Duodenal mucosa (tissue), 2 donors: ENCODE data around the gene GADD45A.

ENCODE experiments used
- H3K27ac ChIP-seq: one replicate; pipeline ENCODE4 v1.7.0; 2013; ENCODE audit warnings: low read depth, low read length
- H3K27me3 ChIP-seq, 2 donors: one replicate each; pipeline ENCODE4 v1.7.0; 2013; ENCODE audit warnings: low read length in 2 of 2, control low read depth in 1 of 2; ENCODE audit not compliant: insufficient read depth in 2 of 2, control insufficient read depth in 1 of 2
- H3K36me3 ChIP-seq, 2 donors: one replicate each; pipeline ENCODE4 v1.7.0; 2013; ENCODE audit warnings: low read length in 2 of 2, control low read depth in 1 of 2; ENCODE audit not compliant: insufficient read depth in 2 of 2, control insufficient read depth in 1 of 2
- H3K4me1 ChIP-seq, 2 donors: one replicate each; pipeline ENCODE4 v1.7.0; 2013; ENCODE audit warnings: low read length in 2 of 2, control low read depth in 1 of 2; ENCODE audit not compliant: insufficient read depth in 2 of 2, control insufficient read depth in 1 of 2
- H3K4me3 ChIP-seq, 2 donors: one replicate each; pipeline ENCODE4 v1.7.0; 2013; ENCODE audit warnings: low read length in 2 of 2, low read depth in 1 of 2
- H3K9ac ChIP-seq, 2 donors: one replicate each; pipeline ENCODE4 v1.7.0; 2013; ENCODE audit warnings: low read length in 2 of 2, low read depth in 1 of 2
- H3K9me3 ChIP-seq, 2 donors: one replicate each; pipeline ENCODE4 v1.7.0; 2013; ENCODE audit warnings: low read length in 2 of 2, control low read depth in 1 of 2; ENCODE audit not compliant: control insufficient read depth in 1 of 2

Gene GADD45A, protein sequence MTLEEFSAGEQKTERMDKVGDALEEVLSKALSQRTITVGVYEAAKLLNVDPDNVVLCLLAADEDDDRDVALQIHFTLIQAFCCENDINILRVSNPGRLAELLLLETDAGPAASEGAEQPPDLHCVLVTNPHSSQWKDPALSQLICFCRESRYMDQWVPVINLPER

DNA sequence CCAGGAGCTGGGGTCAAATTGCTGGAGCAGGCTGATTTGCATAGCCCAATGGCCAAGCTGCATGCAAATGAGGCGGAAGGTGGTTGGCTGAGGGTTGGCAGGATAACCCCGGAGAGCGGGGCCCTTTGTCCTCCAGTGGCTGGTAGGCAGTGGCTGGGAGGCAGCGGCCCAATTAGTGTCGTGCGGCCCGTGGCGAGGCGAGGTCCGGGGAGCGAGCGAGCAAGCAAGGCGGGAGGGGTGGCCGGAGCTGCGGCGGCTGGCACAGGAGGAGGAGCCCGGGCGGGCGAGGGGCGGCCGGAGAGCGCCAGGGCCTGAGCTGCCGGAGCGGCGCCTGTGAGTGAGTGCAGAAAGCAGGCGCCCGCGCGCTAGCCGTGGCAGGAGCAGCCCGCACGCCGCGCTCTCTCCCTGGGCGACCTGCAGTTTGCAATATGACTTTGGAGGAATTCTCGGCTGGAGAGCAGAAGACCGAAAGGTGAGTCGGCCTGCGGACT is at the start of gene GADD45A:
Gene GADD45A, plus strand, starts transcription at position 135 of the 491 bp plus-strand sequence. Its CDS starts 294 bp downstream, at position 429.
- Histone ChIP-seq H3K27me3 (no peaks in the 10 kb centered on the region), H3K9ac (peak within 1 kb of the TSS; percentile 89 to 97), H3K36me3 (peaks cover 8 to 17% of the 10 kb centered on the region in 2 donors), H3K4me1 (peaks cover 27 to 34% of the 10 kb centered on the region in 2 donors), H3K27ac (peak within 1 kb of the TSS; percentile 91), H3K9me3 (no peaks in the 10 kb centered on the region), H3K4me3 (peak within 1 kb of the TSS; percentile 82 to 94)

DNA sequence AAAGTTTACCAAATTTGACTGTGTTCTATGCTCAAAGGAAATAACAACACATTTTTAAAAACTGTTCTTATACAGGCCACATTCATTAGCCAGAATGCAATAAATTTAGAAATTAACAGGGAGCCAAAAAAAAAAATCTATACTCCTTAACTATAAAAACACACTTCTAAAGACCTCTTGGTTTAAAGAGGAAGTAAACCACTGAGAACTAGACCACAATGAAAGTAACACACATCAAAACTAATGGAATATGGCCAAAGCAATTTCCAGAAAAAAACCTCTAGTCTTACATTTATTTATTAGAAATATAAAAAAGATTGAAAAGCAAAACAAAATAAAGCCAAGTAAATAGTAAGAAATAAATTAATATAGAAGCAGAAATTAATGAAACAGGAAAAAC is 48.9 kb upstream of the GADD45A start:
- H3K9me3 ChIP-seq, result no peaks in the 10 kb centered on the region
- no peaks in the 10 kb centered on the region for H3K27me3 ChIP-seq
- H3K36me3 ChIP-seq, result no peaks in the 10 kb centered on the region
- H3K4me3 ChIP-seq, result no peak overlapping the region
- H3K9ac ChIP-seq, result no peak overlapping the region
- no peak overlapping the region for H3K27ac ChIP-seq
- H3K4me1 ChIP-seq, result peaks cover 26 to 41% of the 10 kb centered on the region in 2 donors

DNA sequence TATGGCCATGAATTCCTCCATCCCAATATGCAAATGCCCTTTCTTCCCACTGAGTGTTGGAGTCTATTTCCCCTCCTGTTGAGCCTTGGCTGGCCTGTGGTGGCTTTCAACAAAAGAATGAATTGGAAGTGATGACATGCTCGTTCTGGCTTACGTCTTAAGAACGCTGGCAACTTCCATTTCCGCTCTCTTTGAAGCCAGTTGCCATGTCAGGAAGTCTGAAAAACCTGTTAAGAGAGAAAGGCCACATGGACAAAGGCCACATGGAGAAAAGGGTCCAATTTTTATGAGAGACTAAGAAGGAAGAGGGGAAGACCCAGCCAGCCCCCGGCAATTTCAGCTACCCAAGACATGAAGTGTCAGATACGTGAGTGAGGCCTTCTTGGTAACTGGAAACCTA is 45.6 kb upstream of the GADD45A start:
- Histone ChIP-seq H3K9ac (no peak overlapping the region), H3K4me1 (peaks cover 0 to 18% of the 10 kb centered on the region in 2 donors), H3K27ac (no peak overlapping the region)

DNA sequence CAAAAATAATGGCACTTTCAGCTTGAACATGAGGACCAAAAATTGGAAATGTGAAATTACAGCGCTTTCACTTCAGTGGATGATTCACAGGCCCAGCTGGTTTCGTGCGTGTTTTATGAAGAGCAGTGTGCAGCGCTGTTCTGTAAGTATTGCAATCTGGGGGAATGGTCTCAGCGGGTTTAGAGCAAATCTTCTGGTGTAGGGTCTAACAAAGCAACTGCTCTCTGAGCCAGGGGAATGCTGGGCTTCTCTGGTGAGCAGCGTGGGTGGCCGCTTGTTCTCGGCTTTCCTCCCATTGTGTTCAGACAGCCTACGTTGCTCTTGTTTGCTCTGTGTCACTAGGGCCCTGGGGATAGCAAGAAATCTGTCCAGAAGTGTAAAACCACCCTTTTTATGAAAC is 42.4 kb upstream of the GADD45A start:
- Histone ChIP-seq H3K36me3 (no peaks in the 10 kb centered on the region), H3K4me3 (no peak overlapping the region), H3K9ac (no peak overlapping the region), H3K27me3 (no peaks in the 10 kb centered on the region), H3K9me3 (no peaks in the 10 kb centered on the region), H3K4me1 (peaks cover 18 to 35% of the 10 kb centered on the region in 2 donors), H3K27ac (no peak overlapping the region)

More for the DNA sequence above, 45.6 kb upstream of the GADD45A start:
- Histone ChIP-seq H3K36me3 (no peaks in the 10 kb centered on the region), H3K27me3 (no peaks in the 10 kb centered on the region), H3K9me3 (no peaks in the 10 kb centered on the region), H3K4me3 (no peak overlapping the region)

DNA sequence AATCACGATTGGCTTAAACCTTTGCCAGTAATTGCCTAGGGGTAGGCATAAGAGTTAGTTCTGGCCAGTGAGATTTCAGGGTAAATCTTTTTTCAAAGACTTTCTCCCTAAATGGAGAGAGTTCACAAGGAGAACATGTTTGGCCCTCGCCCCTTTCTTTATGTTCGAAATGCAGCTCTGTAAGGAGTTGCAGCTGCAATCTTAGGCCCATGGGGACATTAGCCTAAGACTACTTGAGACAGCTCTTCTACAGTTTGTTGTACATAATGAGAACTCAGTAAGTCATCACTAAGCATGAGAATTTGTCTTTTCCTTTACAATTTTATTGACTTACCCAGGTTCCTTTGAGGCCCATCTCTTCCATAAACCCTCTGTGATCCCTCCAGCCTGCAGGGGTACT is 40.4 kb upstream of the GADD45A start:
- Histone ChIP-seq H3K4me1 (peaks cover 18 to 35% of the 10 kb centered on the region in 2 donors), H3K36me3 (no peaks in the 10 kb centered on the region), H3K27ac (no peak overlapping the region), H3K27me3 (no peaks in the 10 kb centered on the region), H3K9me3 (no peaks in the 10 kb centered on the region), H3K9ac (no peak overlapping the region), H3K4me3 (no peak overlapping the region)

DNA sequence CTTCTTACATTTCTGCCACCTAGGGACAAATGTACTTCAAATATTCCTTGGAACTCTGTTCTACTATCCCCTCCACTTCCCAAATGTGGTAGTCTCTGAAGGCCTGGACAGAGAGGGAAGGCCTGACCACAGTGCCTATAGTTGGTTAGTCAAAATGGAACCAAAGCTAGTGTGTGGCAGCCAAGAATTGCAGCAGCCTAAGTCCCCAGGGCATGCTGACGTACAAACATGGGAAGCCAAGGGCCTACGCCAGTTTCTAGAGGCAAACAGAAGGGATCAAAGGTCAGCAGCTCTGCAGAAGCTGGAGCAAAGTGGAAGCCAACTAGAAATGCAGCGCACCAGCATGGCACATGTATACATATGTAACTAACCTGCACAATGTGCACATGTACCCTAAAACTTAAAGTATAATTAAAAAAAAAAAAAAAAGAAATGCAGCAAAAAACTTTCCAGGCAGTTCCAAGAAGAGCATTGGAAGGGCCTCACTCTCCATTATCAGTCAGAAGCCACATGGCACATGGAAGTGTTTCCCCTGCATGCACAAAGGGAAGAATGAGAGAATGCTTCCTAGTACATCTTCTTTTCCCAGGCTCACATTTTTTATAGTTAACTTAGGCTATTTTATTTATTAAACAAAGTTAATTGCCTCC is 39.4 kb upstream of the GADD45A start:
- Histone ChIP-seq H3K9ac (no peak overlapping the region), H3K27ac (peak overlapping the region; percentile 23), H3K27me3 (no peaks in the 10 kb centered on the region), H3K4me1 (peaks cover 18 to 35% of the 10 kb centered on the region in 2 donors), H3K9me3 (no peaks in the 10 kb centered on the region), H3K4me3 (no peak overlapping the region), H3K36me3 (no peaks in the 10 kb centered on the region)

DNA sequence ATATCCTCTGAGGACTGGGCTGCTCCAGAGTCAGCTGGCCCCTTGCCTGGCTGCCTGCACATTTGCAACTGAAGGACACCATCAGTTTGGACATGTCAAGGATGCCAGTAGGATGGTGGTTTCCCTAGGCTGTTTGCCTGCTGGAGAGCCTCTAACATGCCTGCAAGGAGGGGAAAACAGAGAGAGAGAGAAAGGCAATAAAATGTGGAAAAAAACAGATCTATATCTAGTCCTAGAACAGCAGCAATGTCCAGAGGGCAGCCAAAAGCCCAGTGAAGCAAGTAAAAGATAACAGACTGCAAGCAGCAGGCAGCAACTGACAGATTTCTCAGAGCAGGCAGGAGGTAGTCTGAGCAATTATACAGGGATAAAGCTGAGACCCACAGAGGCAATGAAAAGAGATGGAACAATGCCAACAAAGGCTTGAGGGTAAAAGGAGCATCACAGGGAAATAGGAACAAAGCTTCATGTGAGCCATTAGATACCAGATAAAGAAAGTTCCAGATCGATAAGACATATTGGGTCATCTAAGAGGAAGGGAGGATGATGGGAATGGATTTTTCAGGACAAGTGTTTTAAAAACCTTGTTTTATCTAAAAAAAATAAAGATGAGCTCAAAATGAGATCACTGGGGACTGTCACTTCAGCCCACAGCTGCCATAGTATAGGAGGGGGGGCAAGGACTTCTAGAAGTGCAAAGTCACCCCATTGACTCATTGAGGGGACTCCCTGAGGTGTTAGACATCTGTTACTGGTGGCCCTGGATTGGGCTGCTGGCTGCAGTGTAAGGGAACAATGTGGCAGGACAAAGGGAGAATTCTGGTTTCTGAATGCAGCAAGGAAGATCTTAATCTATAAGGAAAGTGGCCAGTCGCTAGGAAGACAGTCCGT is 38.6 kb upstream of the GADD45A start:
- Histone ChIP-seq H3K27me3 (no peaks in the 10 kb centered on the region), H3K27ac (no peak overlapping the region), H3K9ac (no peak overlapping the region), H3K4me3 (no peak overlapping the region), H3K36me3 (no peaks in the 10 kb centered on the region), H3K4me1 (peaks cover 18 to 35% of the 10 kb centered on the region in 2 donors), H3K9me3 (no peaks in the 10 kb centered on the region)

DNA sequence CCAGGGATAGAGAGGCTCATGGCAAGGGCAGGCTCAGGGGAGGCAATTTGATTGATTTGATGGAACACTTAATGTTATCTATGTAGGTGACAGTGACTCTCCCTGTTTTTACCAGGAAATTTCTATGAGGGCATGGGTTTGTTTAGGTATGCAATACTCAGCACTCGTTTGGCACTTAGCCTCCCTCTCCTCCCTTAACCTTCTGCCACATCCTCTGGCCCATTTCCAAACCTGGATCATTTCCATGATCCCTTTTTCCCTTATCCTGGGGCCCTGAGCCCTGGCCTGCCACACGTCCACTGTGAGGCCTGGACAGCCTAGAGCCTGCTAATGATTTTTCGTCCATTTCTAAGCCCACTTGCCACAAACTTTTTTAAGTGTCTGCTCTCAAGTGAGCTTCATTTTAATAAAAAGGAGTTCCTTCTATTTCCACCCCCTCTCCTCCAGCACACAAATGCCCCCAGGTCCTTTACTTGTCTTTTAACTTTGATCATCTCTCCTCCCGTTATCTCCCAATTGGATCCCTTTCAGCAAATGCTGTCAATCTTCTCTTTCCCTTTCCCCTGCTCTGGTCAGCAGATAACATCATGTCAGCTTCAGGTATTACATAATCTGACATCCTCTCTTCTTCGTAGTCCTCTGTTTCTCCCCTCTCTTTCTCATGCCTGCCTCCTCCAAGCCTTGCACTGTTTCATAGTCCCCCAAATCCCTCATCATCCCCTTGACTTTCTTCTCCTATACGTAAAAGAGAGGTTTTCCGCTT is 37.8 kb upstream of the GADD45A start:
- no peak overlapping the region for H3K4me3 ChIP-seq
- no peak overlapping the region for H3K27ac ChIP-seq
- H3K9ac ChIP-seq, result no peak overlapping the region

DNA sequence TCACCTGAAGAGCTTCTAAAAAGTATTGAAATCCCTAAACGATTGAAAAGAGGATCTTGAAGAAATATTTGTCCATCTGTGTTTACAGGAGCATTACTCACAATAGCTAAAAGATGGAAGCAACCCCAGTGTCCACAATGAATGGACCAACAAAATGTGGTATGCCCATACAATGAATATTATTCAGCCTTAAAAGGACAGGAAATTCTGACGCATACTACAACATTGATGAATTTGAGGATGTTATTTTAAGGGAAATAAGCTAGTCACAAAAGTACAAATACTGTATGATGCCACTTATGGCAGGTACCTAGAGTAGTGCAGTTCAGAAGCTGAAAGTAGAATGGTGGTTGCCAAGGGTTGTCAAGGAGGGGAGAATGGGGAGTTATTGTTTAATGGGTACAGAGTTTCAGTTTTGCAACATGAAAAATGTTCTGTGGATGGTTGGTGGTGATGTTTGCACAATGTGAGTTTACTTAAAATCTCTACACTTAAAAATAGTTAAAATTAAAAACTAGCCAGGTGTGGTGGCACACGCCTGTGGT is 37.1 kb upstream of the GADD45A start:
- Histone ChIP-seq H3K9ac (no peak overlapping the region), H3K9me3 (no peaks in the 10 kb centered on the region), H3K27me3 (no peaks in the 10 kb centered on the region), H3K4me3 (no peak overlapping the region), H3K36me3 (no peaks in the 10 kb centered on the region), H3K27ac (no peak overlapping the region), H3K4me1 (peaks cover 19 to 35% of the 10 kb centered on the region in 2 donors)

More for the DNA sequence above, 37.8 kb upstream of the GADD45A start:
- no peaks in the 10 kb centered on the region for H3K9me3 ChIP-seq
- peaks cover 18 to 35% of the 10 kb centered on the region in 2 donors for H3K4me1 ChIP-seq
- H3K36me3 ChIP-seq, result no peaks in the 10 kb centered on the region
- no peaks in the 10 kb centered on the region for H3K27me3 ChIP-seq
